Measurements from ENCODE around the gene KLHL22. TPM values are rescaled to one million over a fixed set of nuclear protein-coding genes. Genes with fewer than 3 reads are reported as not detected.

Gene KLHL22
- total and polyA plus RNA-seq, 2 of the 4 experiments (the other 2 are of a cell fraction): 27.1 to 30.1 TPM

- Histone ChIP-seq H3K27ac (ENCODE audit: insufficient read depth, low read length) (no peak overlapping the region), H3K9ac (ENCODE audit: low read depth, low read length) (no peak overlapping the region), H3K14ac (replicated peaks; ENCODE audit: low read depth, low read length) (no peak overlapping the region), H3K23ac (ENCODE audit: low read depth, low read length) (no peak overlapping the region), H3K4me3 (ENCODE audit: insufficient read depth, low read depth, low read length) (no peak overlapping the region), H3K56ac (ENCODE audit: extremely low read depth, insufficient read depth, low read length) (no peak overlapping the region), H2BK120ac (ENCODE audit: low read depth, low read length) (no peak overlapping the region), H2BK15ac (ENCODE audit: low read depth, low read length) (no peak overlapping the region), H3K79me1 (ENCODE audit: low read depth in 1 of 2, low read length in 2 of 2) (peaks cover 8 to 11% of the 10 kb centered on the region in 2 experiments; a peak in 3 of 4 replicates), H3K36me3 (ENCODE audit: control insufficient read depth, insufficient read depth, low read length) (peaks cover 50% of the 10 kb centered on the region), H2AK5ac (ENCODE audit: low read depth, low read length) (no peak overlapping the region), H2BK5ac (ENCODE audit: low read depth, low read length, poor library complexity, severe bottlenecking) (no peak overlapping the region), H2BK20ac (ENCODE audit: low read depth, low read length) (no peak overlapping the region), H4K8ac (ENCODE audit: low read depth in 2 of 2, low read length in 2 of 2) (no peak overlapping the region), H4K5ac (ENCODE audit: low read depth, low read length) (no peak overlapping the region), H2AK9ac (replicated peaks; ENCODE audit: low read depth, low read length, poor library complexity) (no peak overlapping the region), H3K4me1 (ENCODE audit: control insufficient read depth, insufficient read depth, low read length) (no peaks in the 10 kb centered on the region), H4K20me1 (ENCODE audit: insufficient read depth, low read length) (no peaks in the 10 kb centered on the region; the same call in 1 of the 2 replicates), H3K18ac (ENCODE audit: low read depth, low read length) (no peak overlapping the region), H3K4ac (ENCODE audit: low read depth, low read length) (no peak overlapping the region), H3K27me3 (ENCODE audit: control insufficient read depth, insufficient read depth, low read length) (no peaks in the 10 kb centered on the region), H3K4me2 (ENCODE audit: low read depth, low read length) (no peak overlapping the region), H3K9me3 (ENCODE audit: control insufficient read depth, insufficient read depth, low read length) (no peaks in the 10 kb centered on the region), H4K91ac (ENCODE audit: insufficient read depth, low read depth, low read length) (no peak overlapping the region), H3K9me1 (ENCODE audit: insufficient read depth, low read length) (peaks cover 14% of the 10 kb centered on the region), H2AFZ (replicated peaks; ENCODE audit: low read length, poor library complexity) (no peak overlapping the region)
- dilution Hi-C loops (cut with HindIII; ENCODE audit: low sequenced_read_pairs, unreplicated experiment) (no loop called here), in situ Hi-C loops (cut with MboI; ENCODE audit: low sequenced_read_pairs) (no loop called here), intact Hi-C loops (cut with micrococcal nuclease) (no loop called here)
- ChIA-PET POLR2A (ENCODE audit: unreplicated experiment) (no interaction called here), CTCF (interaction anchor here (1.3 kb wide), 1 partner anchor 13 kb away, joined by 4 read pairs; no protein-coding TSS in a partner anchor)
- TF ChIP-seq ELK1 (IDR thresholded peaks at IDR 0.05; ENCODE audit: borderline replicate concordance, low read depth, low read length) (no peak), CEBPB (IDR thresholded peaks at IDR 0.05; ENCODE audit: low read depth, low read length) (no peak), NFE2L2 (IDR thresholded peaks at IDR 0.05; ENCODE audit: low read depth, low read length) (no peak), MAZ (IDR thresholded peaks at IDR 0.05; ENCODE audit: borderline replicate concordance, low read depth, low read length) (no peak), MXI1 (IDR thresholded peaks at IDR 0.05; ENCODE audit: borderline replicate concordance, low read depth, low read length) (no peak), USF2 (IDR thresholded peaks at IDR 0.05; ENCODE audit: low read depth, low read length) (no peak), CHD1 (IDR thresholded peaks at IDR 0.05; ENCODE audit: low read depth, low read length) (no peak), RFX5 (IDR thresholded peaks at IDR 0.05; ENCODE audit: low read depth, low read length) (no peak), RCOR1 (IDR thresholded peaks at IDR 0.05; ENCODE audit: insufficient replicate concordance, low read length) (no peak), BHLHE40 (IDR thresholded peaks at IDR 0.05; ENCODE audit: low read depth, low read length) (no peak), SMC3 (IDR thresholded peaks at IDR 0.05; ENCODE audit: low read depth, low read length) (no peak), CTCF (conservative IDR thresholded peaks at IDR 0.05; ENCODE audit: low read depth, low read length) (no peak), MAFK (IDR thresholded peaks at IDR 0.05; ENCODE audit: low read depth, low read length) (no peak), POLR2A (IDR thresholded peaks at IDR 0.05; ENCODE audit: low read depth, low read length) (no peak), FOS (IDR thresholded peaks at IDR 0.05; ENCODE audit: low read depth, low read length) (no peak), RAD21 (IDR thresholded peaks at IDR 0.05; ENCODE audit: low read length) (no peak)
- BruUV-seq (replicated peaks): no TSS peak
- WGBS, 2 experiments (ENCODE audit: extremely low coverage in 2 of 2, insufficient read length in 1 of 2): 91% methylated on average over 5 of the region's 18 CpGs; no CpG with 5 or more reads in 1 of the 2 experiments
- ATAC-seq (ENCODE audit: low read depth) (no peak), DNase-seq (no peak)
Measured at GRCh38 chr22:20404881-20405280, 90.7 kb downstream of the KLHL22 start.

Measured in IMR-90 (cell line).